K562 (cell line): Measurements from ENCODE around the gene PARS2. TPM values are rescaled to one million over a fixed set of nuclear protein-coding genes. Genes with fewer than 3 reads are reported as not detected.

Experiments
- CBX3 ChIP-seq, 2 experiments: IDR thresholded peaks; 1 replicate in 1 of 2; 2 replicates in 1 of 2; pipeline ENCODE4 v1.6.1; 2012; ENCODE audit warnings: inconsistent platforms in 2 of 2, low read length in 2 of 2, borderline replicate concordance in 1 of 2, control low read depth in 1 of 2
- CEBPZ ChIP-seq: fragments of 150-350 bp; IDR thresholded peaks from 2 replicates; pipeline ENCODE4 v1.6.1; 2014; ENCODE audit warnings: low read depth, mild to moderate bottlenecking, low read length, borderline replicate concordance
- CHD1 ChIP-seq: fragments of 200-600 bp; sonication (generic); IDR thresholded peaks from one replicate; pipeline ENCODE4 v1.6.1; 2012; ENCODE audit warnings: mild to moderate bottlenecking, moderate library complexity, low read length, inconsistent platforms
- DNMT1 ChIP-seq: fragments of 450-650 bp; IDR thresholded peaks from 2 replicates; pipeline ENCODE4 v1.6.1; 2016; ENCODE audit warnings: antibody characterized with exemption, mild to moderate bottlenecking
- GATAD2B ChIP-seq: fragments of 450-650 bp; IDR thresholded peaks from 2 replicates; pipeline ENCODE4 v1.6.1; 2017; ENCODE audit warnings: mild to moderate bottlenecking, borderline replicate concordance
- HDAC6 ChIP-seq: IDR thresholded peaks from 2 replicates; pipeline ENCODE4 v1.6.1; 2012; ENCODE audit warnings: low read depth, mild to moderate bottlenecking, control low read depth, inconsistent platforms, low read length, moderate library complexity
- IFI16 ChIP-seq: fragments of 250-450 bp; sonication (Bioruptor Pico); IDR thresholded peaks from 2 replicates; pipeline ENCODE4 v2.1.2; 2022; ENCODE audit warnings: mild to moderate bottlenecking, inconsistent platforms
- JUN ChIP-seq, 2 experiments: sonication (generic) in 1 of 2; formaldehyde crosslinking in 1 of 2; IDR thresholded peaks; 2 replicates each; pipeline versions ENCODE4 v1.6.1 to v1.8.0; 2012 to 2022; ENCODE audit warnings: borderline replicate concordance in 2 of 2, mild to moderate bottlenecking in 2 of 2, improper control_type of control experiment in 1 of 2, low read depth in 1 of 2, low read length in 1 of 2, missing genetic modification reagents in 1 of 2
- KAT7 ChIP-seq: sonication (generic); formaldehyde crosslinking; IDR thresholded peaks from 2 replicates; pipeline ENCODE4 v1.8.0; 2022; ENCODE audit warnings: missing genetic modification reagents, mild to moderate bottlenecking, borderline replicate concordance
- KLF1 ChIP-seq: fragments of 450-650 bp; IDR thresholded peaks from 2 replicates; pipeline ENCODE4 v1.6.1; 2016; ENCODE audit warnings: missing genetic modification characterization, missing compliant biosample characterization
- MTA3 ChIP-seq: fragments of 450-650 bp; formaldehyde crosslinking; IDR thresholded peaks from 2 replicates; pipeline ENCODE4 v1.6.1; 2017; ENCODE audit warnings: mild to moderate bottlenecking, borderline replicate concordance
- NFE2 ChIP-seq: IDR thresholded peaks from 2 replicates; pipeline ENCODE4 v1.6.1; 2014; ENCODE audit warnings: antibody characterized with exemption, low read depth
- NR1H2 ChIP-seq: sonication (generic); formaldehyde crosslinking; IDR thresholded peaks from 2 replicates; pipeline ENCODE4 v1.4.0; 2020; ENCODE audit warnings: mild to moderate bottlenecking, missing genetic modification reagents
- PCBP1 ChIP-seq: fragments of 200-400 bp; formaldehyde crosslinking; IDR thresholded peaks from 2 replicates; pipeline ENCODE4 v1.6.1; 2018; ENCODE audit warnings: mild to moderate bottlenecking, low read depth, low read length; ENCODE audit not compliant: poor library complexity, severe bottlenecking
- PHF8 ChIP-seq: fragments of 200-600 bp; sonication (generic); IDR thresholded peaks from 2 replicates; pipeline ENCODE4 v1.6.1; 2012; ENCODE audit warnings: mixed run types, mild to moderate bottlenecking, inconsistent platforms, low read length, moderate library complexity, borderline replicate concordance
- RAD51 ChIP-seq: fragments of 450-650 bp; IDR thresholded peaks from 2 replicates; pipeline ENCODE4 v1.7.1; 2016; ENCODE audit warnings: low read depth, mild to moderate bottlenecking, borderline replicate concordance
- SREBF1 ChIP-seq: fragments of 150-350 bp; IDR thresholded peaks from 2 replicates; pipeline ENCODE4 v1.6.1; 2014; ENCODE audit warnings: antibody characterized with exemption, low read depth, low read length, borderline replicate concordance
- STAT5A ChIP-seq: IDR thresholded peaks from 2 replicates; pipeline ENCODE4 v1.6.1; 2012; ENCODE audit warnings: low read length, inconsistent platforms, borderline replicate concordance
- ZFP36 ChIP-seq: fragments of 150-350 bp; IDR thresholded peaks from 2 replicates; pipeline ENCODE4 v1.6.1; 2018; ENCODE audit warnings: low read length, low read depth; ENCODE audit not compliant: partially characterized antibody
- ZNF184 ChIP-seq: sonication (generic); formaldehyde crosslinking; IDR thresholded peaks from 2 replicates; pipeline ENCODE4 v1.5.0; 2020; ENCODE audit warnings: missing genetic modification reagents
- ZNF212 ChIP-seq: fragments of 450-650 bp; formaldehyde crosslinking; IDR thresholded peaks from 2 replicates; pipeline ENCODE4 v1.4.0; 2020; ENCODE audit warnings: mild to moderate bottlenecking
- ZNF384 ChIP-seq: IDR thresholded peaks from 2 replicates; pipeline ENCODE4 v1.6.1; 2012; ENCODE audit warnings: low read depth, low read length, improper control_type of control experiment
- ZNF668 ChIP-seq: fragments of 250-450 bp; sonication (Bioruptor Pico); IDR thresholded peaks from 2 replicates; pipeline ENCODE4 v1.8.0; 2022; ENCODE audit warnings: mild to moderate bottlenecking, inconsistent platforms
- ZNF75A ChIP-seq: fragments of 450-650 bp; formaldehyde crosslinking; IDR thresholded peaks from 2 replicates; pipeline ENCODE4 v1.4.0; 2020; ENCODE audit warnings: mild to moderate bottlenecking
- polyA plus RNA-seq, 8 experiments: library from polyadenylated mRNA; depleted of rRNA in 4 of 8; stranded (reverse) in 5 of 8; unstranded in 3 of 8; fragments of >200 nt; fragmentation: Nextera tagmentation in 2 of 8; fragmentation: Illumina TruSeq in 1 of 8; extraction: Ambion mirVana in 2 of 8; extraction: Trizol in 1 of 8; gene quantifications; 2 replicates each; pipeline versions ENCODE4 v1.2.1 to v1.2.3, GENCODE V29; 2011 to 2014; ENCODE audit warnings: inconsistent platforms in 1 of 8, missing spikeins in 1 of 8
- total RNA-seq, 7 experiments: library from RNA; depleted of rRNA in 6 of 7; stranded (reverse); fragments of >200 nt in 6 of 7; fragmentation: Illumina TruSeq in 2 of 7; extraction: Trizol in 2 of 7; gene quantifications; 2 replicates each; pipeline versions ENCODE4 v1.2.1 to v1.2.3, GENCODE V29; 2011 to 2021; ENCODE audit warnings: low replicate concordance in 1 of 7
- TF ChIP-seq, protein P1 (sequence below): fragments of 250-450 bp; sonication (Bioruptor Pico); IDR thresholded peaks from 2 replicates; pipeline ENCODE4 v1.4.0; 2020

PARS2 gene
- total and polyA plus RNA-seq, 9 of the 15 experiments (the other 6 are each of a cell fraction or from before 2014, with no cell fraction given) = 6.3 to 12.4 (median 7.9) TPM

DNA sequence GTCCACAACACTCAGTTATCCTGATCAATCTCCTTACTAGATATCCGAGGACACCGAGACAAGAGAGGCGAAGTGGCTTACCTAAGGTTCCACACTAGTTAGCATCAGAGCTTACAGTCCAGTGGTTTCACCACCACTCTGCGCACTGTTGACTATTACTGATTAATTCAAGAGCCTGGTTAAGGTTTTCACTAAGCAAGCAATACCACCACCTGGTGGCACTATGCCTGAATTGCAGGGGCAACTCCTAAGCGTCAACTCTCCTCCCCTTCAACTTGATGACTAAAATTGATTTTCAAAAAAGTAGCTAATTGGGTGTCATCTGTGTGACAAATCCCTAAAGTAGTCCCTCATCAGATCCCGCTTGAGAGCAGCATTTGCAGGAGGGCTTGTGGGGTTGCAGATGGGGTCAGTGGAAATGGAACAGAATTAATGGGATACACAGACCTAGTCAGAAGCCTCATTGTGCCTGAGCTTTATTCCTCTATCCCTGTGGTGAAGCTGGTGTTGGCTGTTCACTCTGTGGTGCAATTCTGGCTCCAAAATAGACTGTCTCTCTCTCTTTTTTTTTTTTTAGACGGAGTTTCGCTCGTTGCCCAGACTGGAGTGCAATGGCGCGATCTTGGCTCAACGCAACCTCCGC is 27.7 kb upstream of the PARS2 start (continued):
- no peak for TF ChIP-seq CEBPZ
- no peak for TF ChIP-seq PCBP1
- TF ChIP-seq CHD1 = no peak
- TF ChIP-seq JUN (IDR thresholded peaks at IDR 0.05; ENCODE audit: borderline replicate concordance, low read depth, low read length) = no peak
- no peak for TF ChIP-seq JUN (CRISPR knock-in tag; IDR thresholded peaks at IDR 0.05; ENCODE audit: borderline replicate concordance)
- TF ChIP-seq HDAC6 = no peak
- no peak for TF ChIP-seq ZNF184 (CRISPR knock-in tag)
- TF ChIP-seq NR1H2 (CRISPR knock-in tag) = no peak
- no peak for TF ChIP-seq SREBF1
- TF ChIP-seq ZNF212 = no peak
- TF ChIP-seq ZNF668 (CRISPR knock-in tag) = no peak
- no peak for TF ChIP-seq DNMT1
- no peak for TF ChIP-seq NFE2
- no peak for TF ChIP-seq ZNF384
- peak in 1 of 2 experiments; percentile 83; a peak in 2 of 3 replicates for TF ChIP-seq CBX3 (IDR thresholded peaks at IDR 0.05; ENCODE audit: borderline replicate concordance in 1 of 2, low read length in 2 of 2)
- TF ChIP-seq, protein P1, sequence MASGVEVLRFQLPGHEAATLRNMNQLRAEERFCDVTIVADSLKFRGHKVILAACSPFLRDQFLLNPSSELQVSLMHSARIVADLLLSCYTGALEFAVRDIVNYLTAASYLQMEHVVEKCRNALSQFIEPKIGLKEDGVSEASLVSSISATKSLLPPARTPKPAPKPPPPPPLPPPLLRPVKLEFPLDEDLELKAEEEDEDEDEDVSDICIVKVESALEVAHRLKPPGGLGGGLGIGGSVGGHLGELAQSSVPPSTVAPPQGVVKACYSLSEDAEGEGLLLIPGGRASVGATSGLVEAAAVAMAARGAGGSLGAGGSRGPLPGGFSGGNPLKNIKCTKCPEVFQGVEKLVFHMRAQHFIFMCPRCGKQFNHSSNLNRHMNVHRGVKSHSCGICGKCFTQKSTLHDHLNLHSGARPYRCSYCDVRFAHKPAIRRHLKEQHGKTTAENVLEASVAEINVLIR (CRISPR knock-in tag) = no peak
- no peak for TF ChIP-seq KLF1 (tag)
- no peak for TF ChIP-seq GATAD2B
- no peak for TF ChIP-seq STAT5A
- no peak for TF ChIP-seq KAT7 (CRISPR knock-in tag)
- TF ChIP-seq ZFP36 = no peak
- TF ChIP-seq IFI16 (CRISPR knock-in tag) = no peak
- TF ChIP-seq MTA3 = no peak
- no peak for TF ChIP-seq ZNF75A
- no peak for TF ChIP-seq RAD51
- TF ChIP-seq PHF8 = no peak
